HCT116 (cell line): ENCODE measurements around the gene PTBP3. TPM values are rescaled to one million over a fixed set of nuclear protein-coding genes. Genes with fewer than 3 reads are reported as not detected.

Experiments
- ATAC-seq: fragments of 200-7000 bp; cut with Tn5 transposase; 2 replicates; pipeline ENCODE4 v1.9.1; 2020; ENCODE audit warnings: mild to moderate bottlenecking, moderate library complexity
- BruUV-seq: library from RNA; stranded (reverse); fragments of 400-500 nt; replicated peaks from 2 replicates; lab custom pipeline; 2021; lab: Mats Ljungman, UMichigan
- CTCF ChIA-PET: fragments of 300-600 bp; sonication (Branson Sonifier 250); formaldehyde crosslinking; loops from one replicate; lab custom pipeline; 2021; ENCODE audit warnings: antibody characterized with exemption; lab: Charles Lee
- POLR2A ChIA-PET: fragments of 300-600, 350-600 bp; sonication (Branson Sonifier 250); formaldehyde crosslinking; loops from one replicate; lab custom pipeline; 2021; ENCODE audit warnings: antibody characterized with exemption; lab: Charles Lee
- RAD21 ChIA-PET, 2 experiments: fragments of 300-600 bp; sonication (Branson Sonifier 250); formaldehyde crosslinking; loops; one replicate each; lab custom pipeline; 2023; ENCODE audit warnings: low total read pairs in 2 of 2; ENCODE audit not compliant: uncharacterized antibody in 2 of 2, unreplicated experiment in 2 of 2, low non-redundant PET in 1 of 2; lab: Charles Lee
- DNase-seq: peaks from one replicate; pipeline ENCODE4 v3.0.0-alpha.2; 2010; ENCODE audit warnings: low read depth, low spot score
- H2AFZ ChIP-seq: fragments of 200-600 bp; shearing (Covaris generic), sonication (generic); 2 replicates; pipeline ENCODE4 v1.6.1; 2017; ENCODE audit warnings: low read depth, mixed run types, mixed read lengths, antibody characterized with exemption, low read length; ENCODE audit not compliant: poor library complexity, severe bottlenecking
- H3K27ac ChIP-seq: 2 replicates; pipeline ENCODE4 v1.5.1; 2012; ENCODE audit warnings: low read depth, low read length
- H3K27me3 ChIP-seq: fragments of 200-600 bp; sonication (generic); 2 replicates; pipeline ENCODE4 v1.6.1; 2016; ENCODE audit warnings: mixed run types, low read length, mixed read lengths; ENCODE audit not compliant: insufficient read depth
- H3K36me3 ChIP-seq, 2 experiments: fragments of 200-500 bp in 1 of 2; fragments of 200-600 bp in 1 of 2; sonication (Bioruptor generic) in 1 of 2; sonication (generic) in 1 of 2; 2 replicates each; pipeline versions ENCODE4 v1.5.1 to v1.6.1; 2014 to 2016; ENCODE audit warnings: low read length in 2 of 2, inconsistent platforms in 1 of 2, mixed read lengths in 1 of 2, mixed run types in 1 of 2; ENCODE audit not compliant: insufficient read depth in 2 of 2, control insufficient read depth in 1 of 2
- H3K4me1 ChIP-seq, 2 experiments: fragments of 200-600 bp in 1 of 2; sonication (generic) in 1 of 2; 2 replicates each; pipeline versions ENCODE4 v1.5.1 to v1.6.1; 2012 to 2017; ENCODE audit warnings: low read length in 2 of 2, inconsistent platforms in 1 of 2, mild to moderate bottlenecking in 1 of 2, mixed read lengths in 1 of 2, mixed run types in 1 of 2, moderate library complexity in 1 of 2; ENCODE audit not compliant: insufficient read depth in 2 of 2, control insufficient read depth in 1 of 2
- H3K4me2 ChIP-seq: fragments of 200-600 bp; sonication (generic); 2 replicates; pipeline ENCODE4 v1.6.1; 2017; ENCODE audit warnings: mixed run types, low read length, mixed read lengths
- H3K4me3 ChIP-seq, 2 experiments: fragments of 200-600 bp in 1 of 2; sonication (generic) in 1 of 2; replicated peaks in 1 of 2; 2 replicates each; pipeline ENCODE4 v1.5.1; 2011 to 2016; ENCODE audit warnings: low read length in 2 of 2, control low read depth in 1 of 2, low read depth in 1 of 2, mild to moderate bottlenecking in 1 of 2, mixed read lengths in 1 of 2, mixed run types in 1 of 2
- H3K79me2 ChIP-seq: fragments of 200-600 bp; sonication (generic); 2 replicates; pipeline ENCODE4 v1.6.1; 2017; ENCODE audit warnings: mild to moderate bottlenecking, mixed run types, low read length, moderate library complexity, mixed read lengths; ENCODE audit not compliant: insufficient read depth
- H3K9ac ChIP-seq: fragments of 200-600 bp; sonication (generic); 2 replicates; pipeline ENCODE4 v1.6.1; 2016; ENCODE audit warnings: low read length, mixed read lengths
- H3K9me2 ChIP-seq: fragments of 200-600 bp; sonication (generic), shearing (Covaris generic); 2 replicates; pipeline ENCODE4 v1.6.1; 2017; ENCODE audit warnings: mixed run types, mild to moderate bottlenecking, moderate library complexity; ENCODE audit not compliant: insufficient read depth
- H3K9me3 ChIP-seq, 2 experiments: fragments of 200-500 bp in 1 of 2; fragments of 200-600 bp in 1 of 2; sonication (Bioruptor generic) in 1 of 2; sonication (generic) in 1 of 2; 2 replicates each; pipeline ENCODE4 v1.6.1; 2014 to 2017; ENCODE audit warnings: low read length in 2 of 2, mixed read lengths in 2 of 2, inconsistent platforms in 1 of 2, low read depth in 1 of 2, mild to moderate bottlenecking in 1 of 2, mixed run types in 1 of 2, moderate library complexity in 1 of 2; ENCODE audit not compliant: control insufficient read depth in 1 of 2, insufficient read depth in 1 of 2
- H4K20me1 ChIP-seq: fragments of 200-600 bp; sonication (generic), shearing (Covaris generic); 2 replicates; pipeline ENCODE4 v1.6.1; 2017; ENCODE audit warnings: mixed run types, mild to moderate bottlenecking, moderate library complexity; ENCODE audit not compliant: insufficient read depth
- CBX3 ChIP-seq: IDR thresholded peaks from 2 replicates; pipeline ENCODE4 v1.6.1; 2012; ENCODE audit warnings: low read depth
- CEBPB ChIP-seq: IDR thresholded peaks from 2 replicates; pipeline ENCODE4 v1.6.1; 2012; ENCODE audit warnings: low read depth
- ELF1 ChIP-seq: IDR thresholded peaks from 2 replicates; pipeline ENCODE4 v1.6.1; 2012; ENCODE audit warnings: low read depth, borderline replicate concordance
- EZH2 ChIP-seq: fragments of 200-600 bp; sonication (generic); IDR thresholded peaks from 2 replicates; pipeline ENCODE4 v1.6.1; 2017; ENCODE audit warnings: antibody characterized with exemption, mixed run types
- FOSL1 ChIP-seq: IDR thresholded peaks from 2 replicates; pipeline ENCODE4 v1.6.1; 2012; ENCODE audit warnings: low read depth
- MAX ChIP-seq: IDR thresholded peaks from 2 replicates; pipeline ENCODE4 v1.6.1; 2012
- POLR2AphosphoS5 ChIP-seq: IDR thresholded peaks from 2 replicates; pipeline ENCODE4 v1.6.1; 2011; ENCODE audit warnings: mild to moderate bottlenecking, low read depth, low read length, moderate library complexity
- SP1 ChIP-seq: IDR thresholded peaks from 2 replicates; pipeline ENCODE4 v1.6.1; 2012; ENCODE audit warnings: low read depth
- ZBTB33 ChIP-seq: IDR thresholded peaks from 2 replicates; pipeline ENCODE4 v1.6.1; 2011; ENCODE audit warnings: mild to moderate bottlenecking, low read length, moderate library complexity; ENCODE audit not compliant: insufficient replicate concordance; ENCODE audit errors: extremely low read depth
- ZFX ChIP-seq: fragments of 450-650 bp; IDR thresholded peaks from 2 replicates; pipeline ENCODE4 v1.6.1; 2017
- ZNF274 ChIP-seq: fragments of 200-500 bp; sonication (Bioruptor generic); IDR thresholded peaks from 2 replicates; pipeline ENCODE4 v1.6.1; 2014; ENCODE audit warnings: mild to moderate bottlenecking, low read depth, low read length, inconsistent platforms
- intact Hi-C: fragments of 100-400 bp; cut with micrococcal nuclease; formaldehyde crosslinking; loops from 2 replicates; pipeline ENCODE4 v1.10.0; 2022
- total RNA-seq: library from RNA; stranded (reverse); gene quantifications from one replicate; pipeline ENCODE4 v1.2.1, GENCODE V29; 2021; ENCODE audit not compliant: unreplicated experiment
- TF ChIP-seq, protein P1 (sequence below): IDR thresholded peaks from 2 replicates; pipeline ENCODE4 v1.6.1; 2012
- TF ChIP-seq, protein P2 (sequence below): IDR thresholded peaks from 2 replicates; pipeline ENCODE4 v1.6.1; 2012; ENCODE audit warnings: low read depth

The PTBP3 gene
- total RNA-seq, 1 experiment from 2014 or later, result 102 TPM

DNA sequence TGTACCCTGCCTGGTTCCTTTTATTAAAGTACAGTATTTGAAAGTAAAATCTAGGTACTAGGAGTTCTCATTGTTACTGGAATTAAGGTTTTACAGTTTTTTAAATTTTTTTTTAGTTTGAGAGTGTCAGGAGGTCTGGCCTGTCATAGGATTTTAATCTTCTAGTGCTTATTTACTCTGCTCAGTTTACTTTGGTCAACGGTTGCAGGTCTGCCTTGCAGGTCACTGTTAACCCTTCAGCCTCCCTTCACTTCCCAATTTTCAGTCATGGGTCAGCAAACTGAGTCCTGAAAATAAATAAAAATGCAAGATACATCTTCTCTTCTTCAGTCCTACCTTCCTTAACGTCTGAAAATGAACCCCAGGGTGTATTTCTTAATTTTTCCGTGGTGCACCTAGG is 18.8 kb upstream of the PTBP3 start:
- Histone ChIP-seq H3K4me2 (no peak overlapping the region), H3K27ac (no peak overlapping the region), H4K20me1 (no peaks in the 10 kb centered on the region), H3K4me3 (no peak overlapping the region), H3K27me3 (no peaks in the 10 kb centered on the region), H3K4me1 (no peaks in the 10 kb centered on the region), H3K36me3 (no peaks in the 10 kb centered on the region), H2AFZ (no peak overlapping the region), H3K9me3 (no peaks in the 10 kb centered on the region), H3K9ac (no peak overlapping the region), H3K9me2 (no peaks in the 10 kb centered on the region), H3K79me2 (no peaks in the 10 kb centered on the region)
- ChIA-PET POLR2A (no interaction called here), RAD21 (no interaction called here), CTCF (no interaction called here)
- intact Hi-C loops, result no loop called here
- no TSS peak for BruUV-seq
- ATAC-seq (no peak), DNase-seq (no peak)
- TF ChIP-seq ZFX (no peak), ELF1 (no peak), SP1 (no peak), CBX3 (no peak), ZNF274 (no peak), CEBPB (no peak), EZH2 (no peak), MAX (no peak), FOSL1 (no peak), ZBTB33 (no peak), POLR2AphosphoS5 (no peak)
- TF ChIP-seq, protein P1, sequence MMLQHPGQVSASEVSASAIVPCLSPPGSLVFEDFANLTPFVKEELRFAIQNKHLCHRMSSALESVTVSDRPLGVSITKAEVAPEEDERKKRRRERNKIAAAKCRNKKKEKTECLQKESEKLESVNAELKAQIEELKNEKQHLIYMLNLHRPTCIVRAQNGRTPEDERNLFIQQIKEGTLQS, result no peak
- TF ChIP-seq, protein P2, sequence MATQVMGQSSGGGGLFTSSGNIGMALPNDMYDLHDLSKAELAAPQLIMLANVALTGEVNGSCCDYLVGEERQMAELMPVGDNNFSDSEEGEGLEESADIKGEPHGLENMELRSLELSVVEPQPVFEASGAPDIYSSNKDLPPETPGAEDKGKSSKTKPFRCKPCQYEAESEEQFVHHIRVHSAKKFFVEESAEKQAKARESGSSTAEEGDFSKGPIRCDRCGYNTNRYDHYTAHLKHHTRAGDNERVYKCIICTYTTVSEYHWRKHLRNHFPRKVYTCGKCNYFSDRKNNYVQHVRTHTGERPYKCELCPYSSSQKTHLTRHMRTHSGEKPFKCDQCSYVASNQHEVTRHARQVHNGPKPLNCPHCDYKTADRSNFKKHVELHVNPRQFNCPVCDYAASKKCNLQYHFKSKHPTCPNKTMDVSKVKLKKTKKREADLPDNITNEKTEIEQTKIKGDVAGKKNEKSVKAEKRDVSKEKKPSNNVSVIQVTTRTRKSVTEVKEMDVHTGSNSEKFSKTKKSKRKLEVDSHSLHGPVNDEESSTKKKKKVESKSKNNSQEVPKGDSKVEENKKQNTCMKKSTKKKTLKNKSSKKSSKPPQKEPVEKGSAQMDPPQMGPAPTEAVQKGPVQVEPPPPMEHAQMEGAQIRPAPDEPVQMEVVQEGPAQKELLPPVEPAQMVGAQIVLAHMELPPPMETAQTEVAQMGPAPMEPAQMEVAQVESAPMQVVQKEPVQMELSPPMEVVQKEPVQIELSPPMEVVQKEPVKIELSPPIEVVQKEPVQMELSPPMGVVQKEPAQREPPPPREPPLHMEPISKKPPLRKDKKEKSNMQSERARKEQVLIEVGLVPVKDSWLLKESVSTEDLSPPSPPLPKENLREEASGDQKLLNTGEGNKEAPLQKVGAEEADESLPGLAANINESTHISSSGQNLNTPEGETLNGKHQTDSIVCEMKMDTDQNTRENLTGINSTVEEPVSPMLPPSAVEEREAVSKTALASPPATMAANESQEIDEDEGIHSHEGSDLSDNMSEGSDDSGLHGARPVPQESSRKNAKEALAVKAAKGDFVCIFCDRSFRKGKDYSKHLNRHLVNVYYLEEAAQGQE, result no peak
